GM12864 (cell line): ENCODE data around the gene RUNX2.

Experiments used
- DNase-seq: peaks from one replicate; pipeline ENCODE4 v3.0.0-alpha.2; 2011; ENCODE audit warnings: low read depth
- H3K4me3 ChIP-seq: 2 replicates; pipeline ENCODE4 v1.5.1; 2011; ENCODE audit warnings: mild to moderate bottlenecking, low read depth, low read length, control low read depth
- TF ChIP-seq, protein P1 (sequence below): IDR thresholded peaks from 2 replicates; pipeline ENCODE4 v1.5.1; 2011; ENCODE audit warnings: low read depth, mild to moderate bottlenecking, moderate library complexity, low read length, control low read depth, inconsistent platforms; ENCODE audit errors: missing control alignments

Gene RUNX2

DNA sequence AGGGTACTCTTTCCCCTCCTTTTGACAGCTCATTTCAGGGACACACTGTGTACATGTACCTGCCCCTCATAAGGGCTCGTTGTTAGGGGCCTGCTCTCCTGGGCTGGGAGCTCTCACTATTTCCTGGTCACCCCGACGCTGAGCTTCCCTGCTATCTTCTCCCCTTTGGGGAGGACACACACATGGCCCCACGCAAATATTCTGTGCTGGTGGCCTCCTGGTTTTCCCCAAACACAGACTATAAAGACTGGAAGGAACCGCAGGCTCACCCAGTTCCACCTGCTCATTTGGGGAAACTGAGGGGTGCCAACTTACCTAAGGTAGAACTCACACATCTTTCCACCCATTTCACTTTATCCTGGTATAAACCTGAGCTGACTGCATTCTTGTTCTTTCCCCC lies 351.0 kb downstream of the RUNX2 start:
- no peak overlapping the region for H3K4me3 ChIP-seq
- DNase-seq: no peak
- TF ChIP-seq, protein P1, sequence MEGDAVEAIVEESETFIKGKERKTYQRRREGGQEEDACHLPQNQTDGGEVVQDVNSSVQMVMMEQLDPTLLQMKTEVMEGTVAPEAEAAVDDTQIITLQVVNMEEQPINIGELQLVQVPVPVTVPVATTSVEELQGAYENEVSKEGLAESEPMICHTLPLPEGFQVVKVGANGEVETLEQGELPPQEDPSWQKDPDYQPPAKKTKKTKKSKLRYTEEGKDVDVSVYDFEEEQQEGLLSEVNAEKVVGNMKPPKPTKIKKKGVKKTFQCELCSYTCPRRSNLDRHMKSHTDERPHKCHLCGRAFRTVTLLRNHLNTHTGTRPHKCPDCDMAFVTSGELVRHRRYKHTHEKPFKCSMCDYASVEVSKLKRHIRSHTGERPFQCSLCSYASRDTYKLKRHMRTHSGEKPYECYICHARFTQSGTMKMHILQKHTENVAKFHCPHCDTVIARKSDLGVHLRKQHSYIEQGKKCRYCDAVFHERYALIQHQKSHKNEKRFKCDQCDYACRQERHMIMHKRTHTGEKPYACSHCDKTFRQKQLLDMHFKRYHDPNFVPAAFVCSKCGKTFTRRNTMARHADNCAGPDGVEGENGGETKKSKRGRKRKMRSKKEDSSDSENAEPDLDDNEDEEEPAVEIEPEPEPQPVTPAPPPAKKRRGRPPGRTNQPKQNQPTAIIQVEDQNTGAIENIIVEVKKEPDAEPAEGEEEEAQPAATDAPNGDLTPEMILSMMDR: no peak

DNA sequence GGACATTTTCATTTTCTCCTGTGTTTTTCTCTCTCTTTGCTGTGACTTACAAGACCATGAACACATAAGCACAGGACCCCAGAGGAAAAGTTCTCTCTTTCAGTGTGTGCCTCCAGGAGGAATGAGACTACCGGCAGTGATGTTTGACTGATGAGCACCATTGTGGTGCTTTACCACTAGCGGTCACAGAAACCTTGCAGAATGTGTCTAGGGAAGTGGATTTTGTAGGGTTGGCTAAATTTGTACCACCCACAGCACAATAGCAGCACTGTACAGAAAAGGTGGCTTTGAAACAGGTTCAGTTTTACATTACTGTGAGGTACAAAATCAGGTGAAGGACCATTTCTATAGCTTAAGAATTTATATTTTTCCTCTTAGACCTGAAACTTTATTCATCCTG lies 351.5 kb downstream of the RUNX2 start:
- no peak overlapping the region for H3K4me3 ChIP-seq
- TF ChIP-seq, protein P1: no peak
- DNase-seq: no peak

DNA sequence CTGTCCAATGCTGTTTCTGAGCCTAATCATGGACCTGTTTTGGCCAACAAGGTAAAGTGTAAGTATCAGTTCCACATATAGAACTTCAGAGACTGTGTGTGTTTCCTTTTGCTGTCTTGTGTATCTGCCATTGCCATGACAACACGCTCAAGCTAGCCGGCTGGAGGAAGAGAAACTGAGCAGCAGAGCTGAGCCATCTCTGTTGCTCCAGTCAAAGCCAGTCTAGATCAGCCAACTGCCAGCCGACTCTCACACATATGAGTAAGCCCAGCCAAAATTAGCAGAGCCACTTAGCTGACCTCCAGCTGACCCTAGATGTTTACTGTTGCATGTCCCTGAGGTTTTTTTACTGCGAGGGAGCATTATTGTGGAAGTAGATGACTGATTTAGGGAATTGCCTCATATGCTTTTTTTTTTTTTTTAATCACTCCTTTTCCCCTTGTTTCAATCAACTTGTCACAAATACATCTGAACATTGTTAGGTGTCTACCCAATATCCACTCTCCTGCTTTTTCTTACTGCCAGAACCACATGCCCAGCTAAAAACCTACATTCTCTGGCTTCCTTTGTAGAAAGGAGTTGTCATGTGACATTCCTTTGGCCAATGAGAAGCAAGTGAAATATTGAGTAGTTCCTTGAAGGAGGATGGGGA lies 353.9 kb downstream of the RUNX2 start:
- DNase-seq: peak; percentile 98
- TF ChIP-seq, protein P1: no peak
- no peak overlapping the region for H3K4me3 ChIP-seq

DNA sequence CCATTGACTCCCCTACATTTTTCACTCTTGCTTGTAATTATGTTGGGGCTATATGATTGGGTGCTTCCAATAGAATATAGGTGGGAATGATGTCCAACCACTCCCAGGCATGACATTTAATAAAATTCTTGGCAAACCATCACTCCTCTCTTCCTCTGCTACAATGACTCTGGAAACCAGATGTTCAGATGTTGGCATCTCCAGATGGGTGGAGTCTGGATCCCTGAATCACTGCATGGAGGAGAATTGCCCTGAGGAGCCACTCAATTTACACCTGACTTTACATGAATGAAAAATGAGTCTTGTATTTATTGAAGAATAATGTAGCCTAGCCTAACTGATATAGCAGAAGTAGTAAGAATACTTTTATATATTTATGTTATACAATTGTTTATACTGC lies 356.3 kb downstream of the RUNX2 start:
- TF ChIP-seq, protein P1: no peak
- DNase-seq: no peak
- no peak overlapping the region for H3K4me3 ChIP-seq

DNA sequence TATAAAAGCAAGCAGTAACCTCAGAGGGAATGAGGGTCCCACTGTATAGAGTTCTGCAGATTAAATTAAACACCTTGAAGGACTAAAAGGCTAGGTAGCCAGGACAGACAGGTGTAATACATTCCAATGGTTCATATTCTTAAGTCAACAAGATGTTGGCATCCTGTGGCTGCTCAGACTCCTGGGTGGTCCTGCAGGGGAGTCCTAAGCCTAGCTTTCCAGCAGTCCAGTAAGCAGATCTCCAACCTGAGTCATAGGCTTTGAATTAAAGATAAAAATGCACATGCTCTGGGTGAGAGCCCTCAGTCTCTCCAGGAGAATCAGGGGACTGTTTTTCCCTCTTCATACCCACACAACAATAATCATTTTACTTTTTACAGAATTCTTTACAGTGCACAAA lies 356.9 kb downstream of the RUNX2 start:
- DNase-seq: no peak
- H3K4me3 ChIP-seq: no peak overlapping the region
- TF ChIP-seq, protein P1: no peak

DNA sequence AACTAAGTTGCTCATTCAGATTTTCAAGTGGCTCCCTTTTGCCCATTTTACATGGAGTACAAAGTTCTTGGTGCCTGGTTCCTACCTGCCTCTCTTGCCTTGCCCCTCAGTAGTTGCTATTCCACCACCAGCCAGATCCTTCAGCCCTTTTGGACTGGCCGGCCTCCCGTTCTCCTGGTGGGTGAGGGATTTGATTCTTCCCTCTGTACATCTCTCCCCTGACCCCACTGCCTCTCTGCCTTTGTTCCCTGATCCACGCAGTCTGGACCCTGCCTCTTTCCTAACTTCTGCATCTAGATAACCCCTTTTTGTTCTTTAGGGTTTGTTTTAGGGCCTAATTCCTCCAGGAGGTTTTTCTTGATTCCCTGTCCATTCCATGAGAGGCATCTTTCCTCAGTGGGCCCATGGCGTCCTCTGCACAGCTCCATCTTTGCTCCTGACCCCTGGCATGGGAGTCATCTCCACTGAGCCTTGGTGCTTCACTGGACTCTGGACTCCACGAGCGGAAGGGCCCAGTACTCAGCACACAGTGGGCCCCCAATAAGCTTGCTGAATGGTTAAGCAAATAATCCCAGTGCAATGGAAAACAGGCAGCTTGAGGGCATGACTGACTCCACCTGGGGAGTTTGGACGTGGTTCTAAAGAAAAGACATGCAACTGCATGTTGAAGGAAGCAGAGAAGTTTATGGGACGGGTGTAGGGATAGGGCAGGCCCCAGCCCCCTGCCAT lies 358.9 kb downstream of the RUNX2 start:
- no peak for DNase-seq
- TF ChIP-seq, protein P1: no peak
- H3K4me3 ChIP-seq: no peak overlapping the region

DNA sequence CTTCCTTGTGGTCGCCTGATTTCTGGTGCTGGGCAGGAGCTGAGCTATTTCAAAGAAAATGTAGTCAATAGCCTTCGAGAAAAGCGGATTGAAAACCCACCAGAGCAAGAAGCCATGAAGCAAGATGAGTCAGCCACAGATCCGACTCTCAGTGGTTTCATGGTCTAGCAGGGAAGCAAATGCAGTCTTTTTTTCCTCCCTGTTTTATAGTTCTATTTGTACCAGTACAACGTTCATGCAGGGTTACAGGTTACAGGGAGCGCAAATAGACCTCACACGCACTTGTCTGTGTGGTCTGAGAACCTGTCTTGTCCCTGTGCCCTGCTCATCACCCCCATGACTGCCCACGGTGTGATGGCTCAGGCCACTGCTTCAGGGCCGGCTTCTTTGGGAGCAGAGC lies 359.4 kb downstream of the RUNX2 start:
- no peak for DNase-seq
- H3K4me3 ChIP-seq: no peak overlapping the region
- TF ChIP-seq, protein P1: no peak
